ENCODE results near the gene NUDT22. TPM values are rescaled to one million over a fixed set of nuclear protein-coding genes. Genes with fewer than 3 reads are reported as not detected.
A peak's percentile ranks its signal among the peaks of the same experiment; 100 is the strongest.

Gene NUDT22
- total and polyA plus RNA-seq, 2 of the 8 experiments (the other 6 are each of a cell fraction or from before 2014, with no cell fraction given) = 43.4 to 69.0 TPM

DNA sequence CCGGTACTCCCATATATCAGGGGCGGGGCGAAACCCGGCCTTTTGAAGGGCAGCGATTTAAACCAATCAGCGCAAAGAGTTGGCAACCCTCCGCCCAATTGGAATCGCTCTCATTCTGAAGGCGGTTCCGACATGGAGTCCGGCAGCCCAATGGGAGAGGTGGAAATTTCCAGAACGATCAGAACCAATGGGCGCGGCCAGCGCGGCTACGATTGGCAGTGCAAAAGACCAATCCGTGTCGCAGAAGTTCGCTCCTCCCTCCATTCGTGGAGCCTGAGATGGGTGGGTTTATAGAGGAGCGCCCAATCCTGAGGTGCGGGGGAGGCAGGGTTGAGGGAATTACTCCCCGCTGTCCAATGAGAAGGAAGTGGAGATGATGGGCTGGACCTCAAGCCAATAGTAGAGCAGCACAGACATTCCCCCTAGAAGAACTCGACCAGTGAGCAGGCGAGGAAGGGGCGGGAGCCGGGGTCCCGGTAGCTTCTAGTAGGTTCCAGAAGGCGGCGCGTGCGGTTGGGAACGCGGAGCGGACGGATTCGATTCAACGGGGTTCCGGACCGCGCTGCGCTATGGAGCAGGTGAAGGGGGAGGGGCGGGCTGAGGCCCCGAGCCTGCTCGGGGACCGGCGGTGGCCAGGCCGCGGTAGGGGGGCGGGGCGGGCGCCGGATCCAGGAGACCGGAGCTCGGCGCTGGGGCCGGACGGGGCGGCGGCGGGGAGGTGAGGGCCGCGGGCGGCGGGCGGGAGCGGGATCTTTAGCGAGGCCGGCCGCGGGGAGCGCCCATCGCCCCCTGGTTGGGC lies 40.2 kb upstream of the NUDT22 start, which contains the start of gene STIP1 (continued):
- no peak for TF ChIP-seq SAP30 (IDR thresholded peaks at IDR 0.05; ENCODE audit: insufficient read depth, insufficient replicate concordance, low read length)
- no peak for TF ChIP-seq ATF3 (IDR thresholded peaks at IDR 0.05; ENCODE audit: insufficient read depth, low read depth, low read length)
- TF ChIP-seq JUND (IDR thresholded peaks at IDR 0.05; ENCODE audit: low read length) = no peak
- TF ChIP-seq HDAC2 (IDR thresholded peaks at IDR 0.05; ENCODE audit: borderline replicate concordance in 1 of 2, low read depth in 2 of 2, low read length in 2 of 2) = no peak
- no peak for TF ChIP-seq CBX5 (IDR thresholded peaks at IDR 0.05; ENCODE audit: low read depth, low read length)
- TF ChIP-seq NANOG (IDR thresholded peaks at IDR 0.05; ENCODE audit: insufficient read depth, low read depth, low read length, poor library complexity, severe bottlenecking) = peak; percentile 4
- TF ChIP-seq RFX5 (IDR thresholded peaks at IDR 0.05; ENCODE audit: borderline replicate concordance, low read depth, low read length) = no peak
- no peak for TF ChIP-seq POU5F1 (IDR thresholded peaks at IDR 0.05; ENCODE audit: low read depth, low read length)
- TF ChIP-seq MAX (IDR thresholded peaks at IDR 0.05) = peak; percentile 88
- TF ChIP-seq BRCA1 (IDR thresholded peaks at IDR 0.05; ENCODE audit: low read depth, low read length) = no peak
- peak in 1 of 2 experiments; percentile 47; a peak in 2 of 3 replicates for TF ChIP-seq POLR2A (IDR thresholded peaks at IDR 0.05; ENCODE audit: control extremely low read depth in 1 of 2, low read depth in 2 of 2, low read length in 2 of 2)
- no peak for TF ChIP-seq FOSL1 (IDR thresholded peaks at IDR 0.05; ENCODE audit: insufficient read depth, low read depth, low read length)
- TF ChIP-seq SUZ12 (IDR thresholded peaks at IDR 0.05; ENCODE audit: low read length) = no peak
- TF ChIP-seq NRF1 (IDR thresholded peaks at IDR 0.05; ENCODE audit: low read depth, low read length) = no peak
- no peak for TF ChIP-seq CEBPB (IDR thresholded peaks at IDR 0.05; ENCODE audit: low read depth, low read length)
- TF ChIP-seq ZNF274 (IDR thresholded peaks at IDR 0.05; ENCODE audit: borderline replicate concordance, extremely low read depth, low read length) = no peak
- no peak for TF ChIP-seq SRF (IDR thresholded peaks at IDR 0.05; ENCODE audit: low read depth, low read length)
- peak; percentile 45; the same call in 1 of the 2 replicates for TF ChIP-seq PHF8 (conservative IDR thresholded peaks at IDR 0.05; ENCODE audit: low read depth, low read length)
- TF ChIP-seq TAF1 (IDR thresholded peaks at IDR 0.05; ENCODE audit: low read depth, low read length) = peak; percentile 63
- TF ChIP-seq SIX5 (IDR thresholded peaks at IDR 0.05; ENCODE audit: low read depth, low read length) = no peak
- TF ChIP-seq RNF2 (IDR thresholded peaks at IDR 0.05; ENCODE audit: borderline replicate concordance, low read depth, low read length, missing control alignments, poor library complexity, severe bottlenecking) = no peak
- no peak for TF ChIP-seq SIRT6 (IDR thresholded peaks at IDR 0.05; ENCODE audit: low read length)
- TF ChIP-seq KDM1A (IDR thresholded peaks at IDR 0.05; ENCODE audit: borderline replicate concordance, low read length) = no peak

Measured in H1 (cell line).